ENCODE data around the gene LSAMP.

GRCh38 chr3:116238846-116239565, 206.3 kb downstream of the LSAMP start:
- TF ChIP-seq ZNF792 (tag by site-specific recombination; IDR thresholded peaks at IDR 0.05) (no peak), CTCF (tag by site-specific recombination; IDR thresholded peaks at IDR 0.05) (no peak), ZNF184 (tag by site-specific recombination; IDR thresholded peaks at IDR 0.05) (no peak), ZBTB7A (tag by site-specific recombination; IDR thresholded peaks at IDR 0.05; ENCODE audit: low read depth) (no peak), ZNF561 (tag by site-specific recombination; IDR thresholded peaks at IDR 0.05; ENCODE audit: borderline replicate concordance) (no peak)
